Mucosa of gallbladder (tissue), 1 donor: ENCODE measurements around the gene CASS4. TPM values are rescaled to one million over a fixed set of nuclear protein-coding genes. Genes with fewer than 3 reads are reported as not detected.

ENCODE experiments used
- DNase-seq: peaks from one replicate; pipeline ENCODE4 v3.0.0-alpha.2; 2020; ENCODE audit warnings: low spot score
- total RNA-seq: library from RNA; stranded (reverse); gene quantifications from one replicate; pipeline ENCODE4 v1.2.1, GENCODE V29; 2021
- donor health status: DM: no; HTN: no; CAD: no.

CASS4 gene
- total RNA-seq, 1 donor from 2014 or later = 2.0 TPM

GRCh38 chr20:56506103-56506502, 94.0 kb downstream of the CASS4 start:
- no peak for DNase-seq

Other genes starting within 250 kb of the CASS4 start
- not detected for gene MC3R, start 163.5 kb upstream of the CASS4 start, total RNA-seq
- 72.9 TPM for gene FAM210B, start 53.3 kb upstream of the CASS4 start, total RNA-seq
- gene AURKA, start 20.0 kb upstream of the CASS4 start, total RNA-seq = 4.6 TPM
- 24.1 TPM for gene CSTF1, start 19.6 kb upstream of the CASS4 start, total RNA-seq
- gene RTF2, start 56.4 kb downstream of the CASS4 start, total RNA-seq = 79.2 TPM
- gene FAM209A, start 112.5 kb downstream of the CASS4 start, total RNA-seq = 0.46 TPM
- 0.32 TPM for gene FAM209B, start 121.0 kb downstream of the CASS4 start, total RNA-seq
- gene TFAP2C, start 217.0 kb downstream of the CASS4 start, total RNA-seq = 2.1 TPM